H1 (cell line): ENCODE data around the gene CALCOCO2. TPM values are rescaled to one million over a fixed set of nuclear protein-coding genes. Genes with fewer than 3 reads are reported as not detected.

Experiments used
- CTCF ChIA-PET: fragments of 300-600 bp; sonication (Branson Sonifier 250); formaldehyde crosslinking; loops from one replicate; lab custom pipeline; 2021; ENCODE audit not compliant: partially characterized antibody; lab: Charles Lee
- POLR2A ChIA-PET: fragments of 300-600 bp; sonication (Branson Sonifier 250); formaldehyde crosslinking; loops from one replicate; lab custom pipeline; 2021; ENCODE audit warnings: inconsistent platforms; ENCODE audit not compliant: partially characterized antibody; lab: Charles Lee
- DNase-seq, 2 experiments: peaks; one replicate each; pipeline versions ENCODE4 v3.0.0 to v3.0.0-alpha.2; 2010 to 2022; ENCODE audit warnings: low spot score in 2 of 2, low read depth in 1 of 2, mixed read lengths in 1 of 2
- FAIRE-seq: peaks from 2 replicates; lab custom pipeline; 2011; peaks lifted over from hg19 to GRCh38; lab: Jason Lieb, UNC
- H2AFZ ChIP-seq: 2 replicates; pipeline ENCODE4 v1.8.1; 2012; ENCODE audit warnings: low read length, inconsistent platforms
- H2AK5ac ChIP-seq: 2 replicates; pipeline ENCODE4 v1.6.1; 2013; ENCODE audit warnings: low read depth, low read length
- H2BK120ac ChIP-seq: replicated peaks from 2 replicates; pipeline ENCODE3; 2013; ENCODE audit warnings: low read depth, low read length, inconsistent platforms
- H2BK12ac ChIP-seq: 2 replicates; pipeline ENCODE4 v1.6.1; 2013; ENCODE audit warnings: low read depth, low read length
- H2BK15ac ChIP-seq: 2 replicates; pipeline ENCODE4 v1.6.1; 2013; ENCODE audit warnings: low read length
- H2BK20ac ChIP-seq: 2 replicates; pipeline ENCODE4 v1.6.1; 2013; ENCODE audit warnings: low read length
- H2BK5ac ChIP-seq: 2 replicates; pipeline ENCODE4 v1.6.1; 2013; ENCODE audit warnings: low read depth, low read length
- H3K14ac ChIP-seq: 2 replicates; pipeline ENCODE4 v1.6.1; 2013; ENCODE audit warnings: inconsistent platforms; ENCODE audit not compliant: insufficient read length
- H3K18ac ChIP-seq: 2 replicates; pipeline ENCODE4 v1.6.1; 2013; ENCODE audit warnings: low read length; ENCODE audit errors: extremely low read depth
- H3K23ac ChIP-seq: 2 replicates; pipeline ENCODE4 v1.6.1; 2013; ENCODE audit warnings: inconsistent platforms; ENCODE audit not compliant: insufficient read length
- H3K23me2 ChIP-seq: 2 replicates; pipeline ENCODE4 v1.6.1; 2013; ENCODE audit warnings: low read depth, low read length
- H3K27ac ChIP-seq: 2 replicates; pipeline ENCODE4 v1.6.1; 2011; ENCODE audit warnings: low read depth, low read length, inconsistent platforms
- H3K27me3 ChIP-seq, 4 experiments: replicated peaks in 1 of 4; 1 replicate in 1 of 4; 2 replicates in 3 of 4; pipeline versions ENCODE4 v1.6.1 to v1.8.1; 2011 to 2013; ENCODE audit warnings: low read length in 3 of 4, mild to moderate bottlenecking in 3 of 4, inconsistent platforms in 2 of 4, mixed read lengths in 2 of 4, moderate library complexity in 1 of 4; ENCODE audit not compliant: control insufficient read depth in 3 of 4, insufficient read depth in 3 of 4; ENCODE audit errors: extremely low read depth in 1 of 4
- H3K36me3 ChIP-seq, 4 experiments: 2 replicates each; pipeline versions ENCODE4 v1.6.1 to v1.8.1; 2011 to 2013; ENCODE audit warnings: mild to moderate bottlenecking in 4 of 4, low read length in 3 of 4, moderate library complexity in 2 of 4, control low read depth in 1 of 4, inconsistent platforms in 1 of 4; ENCODE audit not compliant: insufficient read depth in 4 of 4, control insufficient read depth in 2 of 4
- H3K4ac ChIP-seq: replicated peaks from 2 replicates; pipeline ENCODE3; 2013; ENCODE audit warnings: low read length, low read depth, mixed read lengths, inconsistent platforms; ENCODE audit not compliant: insufficient read length
- H3K4me1 ChIP-seq, 4 experiments: replicated peaks in 1 of 4; 1 replicate in 1 of 4; 2 replicates in 3 of 4; pipeline versions ENCODE4 v1.6.1 to v1.8.1; 2011 to 2013; ENCODE audit warnings: low read length in 3 of 4, inconsistent platforms in 2 of 4, mixed read lengths in 1 of 4; ENCODE audit not compliant: insufficient read depth in 4 of 4, control insufficient read depth in 3 of 4
- H3K4me2 ChIP-seq, 2 experiments: 2 replicates each; pipeline versions ENCODE4 v1.6.1 to v1.8.1; 2011 to 2013; ENCODE audit warnings: low read depth in 2 of 2, low read length in 2 of 2, control low read depth in 1 of 2, inconsistent platforms in 1 of 2, mild to moderate bottlenecking in 1 of 2; ENCODE audit not compliant: insufficient read depth in 1 of 2
- H3K4me3 ChIP-seq, 4 experiments: fragments of 200-600, 300-600 bp in 1 of 4; sonication (generic), shearing (Covaris generic), sonication (Bioruptor Twin) in 1 of 4; 2 replicates each; pipeline versions ENCODE4 v1.5.1 to v1.8.1; 2011 to 2016; ENCODE audit warnings: low read length in 4 of 4, low read depth in 3 of 4, control low read depth in 2 of 4, inconsistent platforms in 2 of 4, mild to moderate bottlenecking in 2 of 4, mixed read lengths in 1 of 4, moderate library complexity in 1 of 4; ENCODE audit not compliant: insufficient read depth in 2 of 4; ENCODE audit errors: extremely low read depth in 1 of 4
- H3K56ac ChIP-seq: replicated peaks from 2 replicates; pipeline ENCODE3; 2013; ENCODE audit warnings: low read depth, mild to moderate bottlenecking, mixed read lengths, low read length, inconsistent platforms; ENCODE audit not compliant: insufficient read length
- H3K79me1 ChIP-seq: 2 replicates; pipeline ENCODE4 v1.6.1; 2013; ENCODE audit warnings: low read depth, low read length, control low read depth
- H3K79me2 ChIP-seq, 2 experiments: 2 replicates each; pipeline versions ENCODE4 v1.6.1 to v1.8.1; 2012 to 2013; ENCODE audit warnings: low read length in 2 of 2, mild to moderate bottlenecking in 2 of 2, inconsistent platforms in 1 of 2; ENCODE audit not compliant: insufficient read depth in 2 of 2, control insufficient read depth in 1 of 2
- H3K9ac ChIP-seq, 4 experiments: replicated peaks in 1 of 4; 1 replicate in 1 of 4; 2 replicates in 3 of 4; pipeline versions ENCODE4 v1.6.1 to v1.8.1; 2011 to 2013; ENCODE audit warnings: low read depth in 3 of 4, low read length in 3 of 4, control low read depth in 2 of 4, mild to moderate bottlenecking in 2 of 4, moderate library complexity in 2 of 4, inconsistent platforms in 1 of 4; ENCODE audit errors: extremely low read depth in 1 of 4
- H3K9me3 ChIP-seq, 2 experiments: 2 replicates each; pipeline versions ENCODE4 v1.6.1 to v1.8.1; 2012 to 2013; ENCODE audit warnings: mild to moderate bottlenecking in 2 of 2, moderate library complexity in 2 of 2, control low read depth in 1 of 2, inconsistent platforms in 1 of 2, low read depth in 1 of 2, low read length in 1 of 2, mixed read lengths in 1 of 2; ENCODE audit not compliant: insufficient read depth in 2 of 2
- H4K20me1 ChIP-seq, 2 experiments: replicated peaks in 1 of 2; 2 replicates each; pipeline versions ENCODE3 to v1.8.1; 2011 to 2013; ENCODE audit warnings: inconsistent platforms in 2 of 2, low read length in 2 of 2, mild to moderate bottlenecking in 1 of 2; ENCODE audit not compliant: insufficient read depth in 2 of 2, control insufficient read depth in 1 of 2
- H4K5ac ChIP-seq: 2 replicates; pipeline ENCODE4 v1.6.1; 2013; ENCODE audit warnings: low read length, low read depth, mixed read lengths, inconsistent platforms; ENCODE audit not compliant: insufficient read length
- H4K8ac ChIP-seq: 2 replicates; pipeline ENCODE4 v1.8.0; 2013; ENCODE audit warnings: mild to moderate bottlenecking, moderate library complexity, low read length, inconsistent platforms; ENCODE audit not compliant: insufficient read depth; ENCODE audit errors: extremely low read depth
- H4K91ac ChIP-seq: replicated peaks from 2 replicates; pipeline ENCODE3; 2013; ENCODE audit warnings: low read length, mixed read lengths, inconsistent platforms; ENCODE audit not compliant: insufficient read length
- GABPA ChIP-seq: IDR thresholded peaks from 2 replicates; pipeline ENCODE4 v1.6.1; 2011; ENCODE audit warnings: mild to moderate bottlenecking, low read length, moderate library complexity, borderline replicate concordance; ENCODE audit not compliant: insufficient read depth
- GTF2F1 ChIP-seq: IDR thresholded peaks from 2 replicates; pipeline ENCODE4 v1.6.1; 2012; ENCODE audit warnings: low read depth, low read length, improper control_type of control experiment, borderline replicate concordance
- MAFK ChIP-seq: IDR thresholded peaks from 2 replicates; pipeline ENCODE4 v1.6.1; 2012; ENCODE audit warnings: low read depth, mild to moderate bottlenecking, improper control_type of control experiment, low read length
- SIN3A ChIP-seq, 2 experiments: IDR thresholded peaks in 1 of 2; conservative IDR thresholded peaks in 1 of 2; 2 replicates each; pipeline ENCODE4 v1.6.1; 2011 to 2012; ENCODE audit warnings: low read length in 2 of 2, improper control_type of control experiment in 1 of 2, low read depth in 1 of 2, mild to moderate bottlenecking in 1 of 2
- WGBS, 2 experiments: shearing (Covaris generic) in 1 of 2; methylation state at CpG; one replicate each; pipeline versions ENCODE4 v1.1.6 to v1.1.7; 2013 to 2015; ENCODE audit warnings: low lambda C conversion rate in 2 of 2, mixed read lengths in 2 of 2, inconsistent platforms in 1 of 2, low coverage in 1 of 2, missing lambda C conversion rate in 1 of 2; ENCODE audit not compliant: insufficient replicate concordance in 2 of 2, insufficient coverage in 1 of 2, insufficient read length in 1 of 2; ENCODE audit errors: extremely low coverage in 1 of 2, missing lambda C conversion rate in 1 of 2; 5-methylcytosine and 5-hydroxymethylcytosine counted together
- polyA plus RNA-seq, 7 experiments: library from polyadenylated mRNA; depleted of rRNA in 3 of 7; stranded (reverse) in 5 of 7; unstranded in 2 of 7; fragments of >200 nt in 5 of 7; fragments of 200-250 nt in 2 of 7; gene quantifications; 1 replicate in 5 of 7; 2 replicates in 1 of 7; 4 replicates in 1 of 7; pipeline versions ENCODE4 v1.2.1 to v1.2.3, GENCODE V29; 2011 to 2013; ENCODE audit warnings: missing spikeins in 2 of 7, mixed read lengths in 2 of 7
- total RNA-seq: library from RNA; stranded (reverse); fragmentation: NEBNext Ultra II Directional; extraction: Animal tissue kit (Norgen Biotek cat#: 25700); gene quantifications from 2 replicates; pipeline ENCODE4 v1.2.1, GENCODE V29; 2021

CALCOCO2 gene
- total and polyA plus RNA-seq, 2 of the 8 experiments (the other 6 are each of a cell fraction or from before 2014, with no cell fraction given), result 12.1 to 31.8 TPM

- peaks cover 21 to 37% of the 10 kb centered on the region in 2 experiments for H3K79me2 ChIP-seq
- CTCF ChIA-PET, result interaction anchor here (0.7 to 2.2 kb wide), 9 partner anchors 14 to 191 kb away, joined by 3 to 16 read pairs (median 4); partner anchors contain the start of gene ATP5MC1
These were observed 76.8 kb downstream of the CALCOCO2 start for GRCh38 chr17:48907713-48908046.

More at GRCh38 chr17:48907713-48908046, 76.8 kb downstream of the CALCOCO2 start:
- Histone ChIP-seq H3K23ac (no peak overlapping the region), H3K27ac (peak overlapping the region; percentile 89), H2BK120ac (peak overlapping the region; percentile 13), H3K18ac (peak overlapping the region; percentile 95), H4K5ac (peak overlapping the region; percentile 82), H2BK12ac (peak overlapping the region; percentile 55; the same call in 1 of the 2 replicates), H3K9ac (peak overlapping the region in 3 of 4 experiments; percentile 64 to 78 (median 77); a peak in 6 of 7 replicates), H2BK15ac (0 out of 2 replicates have a peak overlapping the region, but pooled peaks have one; percentile 61), H3K56ac (peak overlapping the region; percentile 74)
- no peak for FAIRE-seq
- TF ChIP-seq GABPA (no peak), SIN3A (conservative IDR thresholded peaks at IDR 0.05 in 1 of 2, IDR thresholded peaks at IDR 0.05 in 1 of 2; ENCODE audit: low read depth in 1 of 2, low read length in 2 of 2) (no peak), GTF2F1 (no peak), MAFK (peak; percentile 58)
- TF ChIP-seq, all 59 proteins: peak for 1
- H2AFZ ChIP-seq, result peak overlapping the region; percentile 1; the same call in 1 of the 2 replicates
- H3K4ac ChIP-seq, result peak overlapping the region; percentile 17
- H4K20me1 ChIP-seq, result peaks cover 9 to 20% of the 10 kb centered on the region in 2 experiments
- peak overlapping the region; percentile 92; the same call in 1 of the 2 replicates for H4K8ac ChIP-seq
- H3K4me3 ChIP-seq, result peak overlapping the region; percentile 60 to 97 (median 79)
- no peak for DNase-seq
- H2BK20ac ChIP-seq, result no peak overlapping the region
- peaks cover 5 to 17% (median 6%) of the 10 kb centered on the region in 4 experiments for H3K4me1 ChIP-seq
- peak overlapping the region; percentile 94 for H2BK5ac ChIP-seq
- no peaks in the 10 kb centered on the region for H3K9me3 ChIP-seq
- peaks cover 8% of the 10 kb centered on the region for H3K23me2 ChIP-seq
- H4K91ac ChIP-seq, result peak overlapping the region; percentile 87
- no peaks in the 10 kb centered on the region for H3K27me3 ChIP-seq
- H3K36me3 ChIP-seq, result peaks cover 0 to 26% (median 9%) of the 10 kb centered on the region in 4 experiments; a peak in 5 of 8 replicates
- POLR2A ChIA-PET, result interaction anchor here (0.5 to 8.2 kb wide), 20 partner anchors 9 to 218 kb away, joined by 3 to 93 read pairs (median 4); partner anchors contain the start of genes ATP5MC1, IGF2BP1 and SNF8
- peaks cover 17% of the 10 kb centered on the region for H3K79me1 ChIP-seq
- H3K4me2 ChIP-seq, result peak overlapping the region; percentile 84 to 86
- H3K14ac ChIP-seq, result no peak overlapping the region
- 44% methylated on average over 2 of the region's 2 CpGs; no CpG with 5 or more reads in 1 of the 2 experiments for WGBS, 2 experiments
- 0 out of 2 replicates have a peak overlapping the region, but pooled peaks have one; percentile 75 for H2AK5ac ChIP-seq
